OCI-LY7 (cell line): ENCODE results near the gene SLC6A15. TPM values are rescaled to one million over a fixed set of nuclear protein-coding genes. Genes with fewer than 3 reads are reported as not detected.

ENCODE experiments used
- BruUV-seq: library from RNA; stranded (reverse); fragments of 400-500 nt; replicated peaks from 2 replicates; lab custom pipeline; 2021; lab: Mats Ljungman, UMichigan
- CTCF ChIA-PET: fragments of 300-600 bp; sonication (Branson Sonifier 250); formaldehyde crosslinking; loops from one replicate; lab custom pipeline; 2022; ENCODE audit warnings: antibody characterized with exemption; ENCODE audit not compliant: unreplicated experiment; lab: Charles Lee
- POLR2A ChIA-PET: fragments of 300-600 bp; sonication (Branson Sonifier 250); formaldehyde crosslinking; loops from one replicate; lab custom pipeline; 2022; ENCODE audit warnings: antibody characterized with exemption; lab: Charles Lee
- DNase-seq: peaks from one replicate; pipeline ENCODE4 v3.0.0-alpha.2; 2015; ENCODE audit warnings: low spot score
- H2AFZ ChIP-seq: fragments of 200-600 bp; sonication (generic), shearing (Covaris generic); 2 replicates; pipeline ENCODE4 v1.6.1; 2014; ENCODE audit warnings: mild to moderate bottlenecking, antibody characterized with exemption, low read length, moderate library complexity
- H3K27ac ChIP-seq: fragments of 200-600 bp; sonication (generic); 2 replicates; pipeline ENCODE4 v1.5.1; 2014; ENCODE audit warnings: mixed run types, low read depth, mild to moderate bottlenecking, moderate library complexity, low read length, inconsistent platforms; ENCODE audit not compliant: poor library complexity, severe bottlenecking
- H3K36me3 ChIP-seq: fragments of 200-600 bp; sonication (generic); 2 replicates; pipeline ENCODE4 v1.6.1; 2014; ENCODE audit warnings: mild to moderate bottlenecking, antibody characterized with exemption, low read length, moderate library complexity, mixed read lengths; ENCODE audit not compliant: insufficient read depth
- H3K4me1 ChIP-seq: fragments of 200-600 bp; sonication (generic); 2 replicates; pipeline ENCODE4 v1.5.1; 2014; ENCODE audit warnings: mild to moderate bottlenecking, low read length; ENCODE audit not compliant: insufficient read depth, poor library complexity, severe bottlenecking
- H3K4me2 ChIP-seq: fragments of 200-600 bp; sonication (generic); 2 replicates; pipeline ENCODE4 v1.6.1; 2014; ENCODE audit warnings: mild to moderate bottlenecking, low read length
- H3K4me3 ChIP-seq: fragments of 200-600 bp; sonication (generic); 2 replicates; pipeline ENCODE4 v1.5.1; 2014; ENCODE audit warnings: mild to moderate bottlenecking, low read depth, low read length; ENCODE audit not compliant: poor library complexity, severe bottlenecking
- H3K79me2 ChIP-seq: fragments of 200-600 bp; sonication (generic); 2 replicates; pipeline ENCODE4 v1.6.1; 2016; ENCODE audit warnings: low read depth, mild to moderate bottlenecking, low read length, moderate library complexity, mixed read lengths; ENCODE audit not compliant: insufficient read depth
- H3K9me2 ChIP-seq: fragments of 200-600 bp; sonication (generic); 2 replicates; pipeline ENCODE4 v1.6.1; 2016; ENCODE audit warnings: mild to moderate bottlenecking, low read length, mixed read lengths; ENCODE audit not compliant: insufficient read depth
- H3K9me3 ChIP-seq: fragments of 200-600 bp; sonication (generic); 2 replicates; pipeline ENCODE4 v1.6.1; 2014; ENCODE audit warnings: mild to moderate bottlenecking, mixed run types, low read length, mixed read lengths
- H4K20me1 ChIP-seq: fragments of 200-600 bp; sonication (generic); 2 replicates; pipeline ENCODE4 v1.6.1; 2014; ENCODE audit warnings: mild to moderate bottlenecking, antibody characterized with exemption, low read length, moderate library complexity, mixed read lengths; ENCODE audit not compliant: insufficient read depth
- CTCF ChIP-seq: fragments of 200-600 bp; sonication (generic); conservative IDR thresholded peaks from 2 replicates; pipeline ENCODE4 v1.5.1; 2014; ENCODE audit warnings: mild to moderate bottlenecking, antibody characterized with exemption, low read length, moderate library complexity, mixed read lengths
- EZH2phosphoT487 ChIP-seq: fragments of 200-600 bp; sonication (generic); IDR thresholded peaks from 2 replicates; pipeline ENCODE4 v1.6.1; 2018; ENCODE audit warnings: low read depth, borderline replicate concordance, mild to moderate bottlenecking, mixed run types, antibody characterized with exemption, low read length, moderate library complexity, mixed read lengths
- intact Hi-C: fragments of 100-400 bp; cut with micrococcal nuclease; formaldehyde crosslinking; loops from one replicate; pipeline ENCODE4 v1.10.0; 2022; ENCODE audit not compliant: unreplicated experiment
- total RNA-seq, 2 experiments: library from RNA; depleted of rRNA in 1 of 2; stranded (reverse); fragments of >200 nt in 1 of 2; shearing (Covaris generic) in 1 of 2; gene quantifications; 2 replicates each; pipeline ENCODE4 v1.2.3, GENCODE V29; 2014 to 2022

SLC6A15 gene
- total RNA-seq, 2 experiments from 2014 or later: not detected

DNA sequence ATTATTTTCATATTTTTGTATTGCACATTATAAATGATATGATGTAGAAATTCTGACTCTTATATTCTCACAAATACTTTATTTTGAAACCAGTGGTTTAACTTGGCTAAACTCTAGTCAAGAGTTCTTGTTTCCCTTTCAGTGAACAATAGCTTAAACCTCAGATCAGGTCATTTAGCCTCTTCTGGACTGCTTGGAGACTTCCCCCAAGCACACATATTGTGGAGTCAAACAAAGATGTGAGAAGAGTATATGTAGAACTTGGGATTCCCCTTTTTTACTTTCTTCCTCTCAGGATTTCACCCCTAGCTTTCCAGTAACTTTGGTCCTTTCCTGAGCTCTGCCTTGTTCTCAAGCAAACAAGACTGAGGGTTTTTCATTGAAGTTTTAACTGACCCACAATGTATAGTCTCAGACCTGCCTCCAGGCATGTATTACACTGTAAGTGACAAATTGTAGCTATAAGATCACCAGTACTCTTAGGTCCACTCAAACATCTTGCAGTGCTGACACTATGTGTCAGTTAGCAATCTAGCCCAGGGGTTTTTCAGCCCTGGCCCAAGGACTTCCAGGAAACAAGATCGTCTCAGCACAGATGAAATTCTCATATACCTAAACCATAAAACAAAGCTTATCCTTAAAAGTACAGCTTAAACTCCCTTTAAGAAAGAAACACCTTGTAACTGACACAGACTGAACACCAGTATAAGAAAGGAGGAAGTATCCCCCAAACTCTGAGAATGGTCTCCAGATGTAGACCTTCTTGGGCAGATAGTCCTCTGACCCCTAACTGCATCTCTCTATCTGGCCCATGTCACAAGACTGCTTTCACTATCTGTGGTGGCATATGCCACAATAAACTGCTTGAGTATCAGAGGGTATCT, 98.6 kb downstream of the SLC6A15 start:
- CTCF ChIA-PET: no interaction called here

GRCh38 chr12:84811291-84811690, 101.3 kb downstream of the SLC6A15 start:
- Histone ChIP-seq H3K4me2 (no peak overlapping the region), H3K79me2 (no peaks in the 10 kb centered on the region), H3K9me2 (no peaks in the 10 kb centered on the region), H4K20me1 (no peaks in the 10 kb centered on the region), H3K36me3 (no peaks in the 10 kb centered on the region), H3K9me3 (no peaks in the 10 kb centered on the region), H2AFZ (no peak overlapping the region), H3K27ac (no peak overlapping the region), H3K4me3 (no peak overlapping the region), H3K4me1 (no peaks in the 10 kb centered on the region)
- TF ChIP-seq EZH2phosphoT487: no peak
- no peak for TF ChIP-seq CTCF
- ChIA-PET POLR2A (no interaction called here), CTCF (no interaction called here)
- intact Hi-C loops: no loop called here
- no peak for DNase-seq
- no TSS peak for BruUV-seq

More for the DNA sequence above, 98.6 kb downstream of the SLC6A15 start:
- no peaks in the 10 kb centered on the region for H3K9me3 ChIP-seq
- no peaks in the 10 kb centered on the region for H3K79me2 ChIP-seq
- TF ChIP-seq EZH2phosphoT487 (no peak), CTCF (no peak)
- H3K4me2 ChIP-seq: no peak overlapping the region
- DNase-seq: no peak
- no peak overlapping the region for H3K4me3 ChIP-seq
- intact Hi-C loops: no loop called here
- H3K9me2 ChIP-seq: no peaks in the 10 kb centered on the region
- no TSS peak for BruUV-seq
- POLR2A ChIA-PET: interaction anchor here (0.6 to 0.9 kb wide), 2 partner anchors 9 to 81 kb away, joined by 3 to 4 read pairs; no protein-coding TSS in a partner anchor
- H3K36me3 ChIP-seq: no peaks in the 10 kb centered on the region
- no peaks in the 10 kb centered on the region for H3K4me1 ChIP-seq
- H2AFZ ChIP-seq: no peak overlapping the region
- H4K20me1 ChIP-seq: no peaks in the 10 kb centered on the region
- no peak overlapping the region for H3K27ac ChIP-seq

DNA sequence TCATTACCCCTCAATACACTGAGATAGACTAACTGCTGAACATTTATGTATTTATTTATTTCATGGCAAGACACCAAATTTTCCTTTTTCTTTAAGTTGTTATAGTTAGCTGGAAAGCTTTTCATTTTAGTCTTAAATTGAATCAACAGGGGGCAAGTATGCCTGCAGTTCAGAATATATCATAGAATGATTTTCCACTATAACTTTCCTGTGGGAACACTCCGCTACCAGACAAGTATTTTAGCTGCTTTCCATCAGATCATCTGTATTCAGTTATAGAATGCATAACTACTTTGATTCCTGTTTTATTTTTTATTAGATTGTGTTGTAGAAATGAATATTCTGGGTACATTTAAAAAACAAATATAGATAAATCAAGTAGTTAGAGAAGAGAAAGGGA, 102.0 kb downstream of the SLC6A15 start:
- no peaks in the 10 kb centered on the region for H3K9me3 ChIP-seq
- no peak overlapping the region for H2AFZ ChIP-seq
- H4K20me1 ChIP-seq: no peaks in the 10 kb centered on the region
- H3K9me2 ChIP-seq: no peaks in the 10 kb centered on the region
- H3K79me2 ChIP-seq: no peaks in the 10 kb centered on the region
- no peaks in the 10 kb centered on the region for H3K36me3 ChIP-seq
- ChIA-PET CTCF (no interaction called here), POLR2A (no interaction called here)
- intact Hi-C loops: no loop called here
- no peaks in the 10 kb centered on the region for H3K4me1 ChIP-seq
- no peak for DNase-seq
- no peak overlapping the region for H3K27ac ChIP-seq
- TF ChIP-seq CTCF (no peak), EZH2phosphoT487 (no peak)
- no peak overlapping the region for H3K4me2 ChIP-seq
- no TSS peak for BruUV-seq
- no peak overlapping the region for H3K4me3 ChIP-seq
